Panc1 (cell line): ENCODE measurements around the gene SCNM1.

Experiments
- CTCF ChIP-seq: fragments of 450-650 bp; IDR thresholded peaks from 2 replicates; pipeline ENCODE4 v1.5.1; 2017; ENCODE audit warnings: mild to moderate bottlenecking
- POLR2AphosphoS5 ChIP-seq: IDR thresholded peaks from 2 replicates; pipeline ENCODE4 v1.6.1; 2012; ENCODE audit warnings: mild to moderate bottlenecking, low read depth, low read length, moderate library complexity
- REST ChIP-seq, 2 experiments: IDR thresholded peaks; 2 replicates each; pipeline ENCODE4 v1.6.1; 2011 to 2012; ENCODE audit warnings: low read depth in 2 of 2, control low read depth in 1 of 2, low read length in 1 of 2, mild to moderate bottlenecking in 1 of 2, moderate library complexity in 1 of 2; ENCODE audit not compliant: insufficient read depth in 1 of 2
- SIN3A ChIP-seq: IDR thresholded peaks from 2 replicates; pipeline ENCODE4 v1.6.1; 2012; ENCODE audit warnings: low read depth, mild to moderate bottlenecking, low read length, moderate library complexity, borderline replicate concordance; ENCODE audit not compliant: insufficient read depth
- TCF7L2 ChIP-seq: IDR thresholded peaks from 2 replicates; pipeline ENCODE4 v1.6.1; 2011; ENCODE audit warnings: mild to moderate bottlenecking, low read depth, low read length, inconsistent platforms

- TF ChIP-seq CTCF (no peak), TCF7L2 (no peak), SIN3A (no peak), POLR2AphosphoS5 (no peak), REST (IDR thresholded peaks at IDR 0.05; ENCODE audit: insufficient read depth in 1 of 2, low read depth in 2 of 2, low read length in 1 of 2) (no peak)
Observed at GRCh38 chr1:151167116-151167515, 1.2 kb downstream of the SCNM1 start.
